HepG2 (cell line): ENCODE data around the gene ADGRG1. TPM values are rescaled to one million over a fixed set of nuclear protein-coding genes. Genes with fewer than 3 reads are reported as not detected.

Experiments used
- ADNP ChIP-seq: sonication (generic); formaldehyde crosslinking; IDR thresholded peaks from 2 replicates; pipeline ENCODE4 v1.4.0; 2020; ENCODE audit warnings: missing genetic modification reagents
- BCL3 ChIP-seq: sonication (generic); formaldehyde crosslinking; IDR thresholded peaks from 2 replicates; pipeline ENCODE4 v1.5.1; 2020; ENCODE audit warnings: mild to moderate bottlenecking, missing genetic modification reagents, moderate library complexity
- CBX2 ChIP-seq, 2 experiments: fragments of 200-600 bp in 1 of 2; sonication (generic); formaldehyde crosslinking in 1 of 2; IDR thresholded peaks; 2 replicates each; pipeline versions ENCODE4 v1.7.0 to v1.8.1; 2018 to 2022; ENCODE audit warnings: low read depth in 2 of 2, low read length in 1 of 2, mild to moderate bottlenecking in 1 of 2, missing genetic modification reagents in 1 of 2
- GATAD1 ChIP-seq: IDR thresholded peaks from 2 replicates; pipeline ENCODE4 v1.6.1; 2016; ENCODE audit warnings: missing genetic modification reagents, missing compliant biosample characterization
- GFI1 ChIP-seq: sonication (generic); formaldehyde crosslinking; IDR thresholded peaks from 2 replicates; pipeline ENCODE4 v1.5.0; 2020; ENCODE audit warnings: missing genetic modification reagents, mild to moderate bottlenecking, borderline replicate concordance
- GTF3A ChIP-seq: sonication (generic); formaldehyde crosslinking; conservative IDR thresholded peaks from 2 replicates; pipeline ENCODE4 v1.4.0; 2020; ENCODE audit warnings: mild to moderate bottlenecking, missing genetic modification reagents
- MATR3 ChIP-seq: sonication (generic); formaldehyde crosslinking; IDR thresholded peaks from 2 replicates; pipeline ENCODE4 v1.4.0; 2020; ENCODE audit warnings: missing genetic modification reagents
- NFKB2 ChIP-seq: sonication (generic); formaldehyde crosslinking; IDR thresholded peaks from 2 replicates; pipeline ENCODE4 v1.4.0; 2020; ENCODE audit warnings: missing genetic modification reagents, borderline replicate concordance
- PHF8 ChIP-seq: sonication (generic); formaldehyde crosslinking; IDR thresholded peaks from 2 replicates; pipeline ENCODE4 v1.5.0; 2020; ENCODE audit warnings: missing genetic modification reagents
- PLRG1 ChIP-seq: fragments of 450-650 bp; conservative IDR thresholded peaks from 2 replicates; pipeline ENCODE4 v1.6.1; 2016
- POLR2AphosphoS5 ChIP-seq: IDR thresholded peaks from 2 replicates; pipeline ENCODE4 v1.6.1; 2012; ENCODE audit warnings: low read depth, low read length
- POLR2G ChIP-seq: fragments of 200-400 bp; formaldehyde crosslinking; IDR thresholded peaks from 2 replicates; pipeline ENCODE4 v1.6.1; 2018; ENCODE audit warnings: mild to moderate bottlenecking, low read depth, low read length, moderate library complexity
- SMAD9 ChIP-seq: sonication (generic); formaldehyde crosslinking; IDR thresholded peaks from 2 replicates; pipeline ENCODE4 v1.5.1; 2020; ENCODE audit warnings: mild to moderate bottlenecking, missing genetic modification reagents
- SPEN ChIP-seq: sonication (generic); formaldehyde crosslinking; IDR thresholded peaks from 2 replicates; pipeline ENCODE4 v1.5.1; 2020; ENCODE audit warnings: low read depth, mild to moderate bottlenecking, missing genetic modification reagents
- TAF15 ChIP-seq: fragments of 200-400 bp; formaldehyde crosslinking; IDR thresholded peaks from one replicate; pipeline ENCODE4 v1.6.1; 2018; ENCODE audit warnings: mild to moderate bottlenecking, low read depth, low read length; ENCODE audit not compliant: poor library complexity, severe bottlenecking
- TBX3 ChIP-seq: fragments of 450-650 bp; IDR thresholded peaks from 2 replicates; pipeline ENCODE4 v1.6.1; 2017; ENCODE audit warnings: antibody characterized with exemption, mild to moderate bottlenecking, inconsistent platforms, borderline replicate concordance
- TOPORS ChIP-seq: sonication (generic); formaldehyde crosslinking; IDR thresholded peaks from 2 replicates; pipeline ENCODE4 v1.8.0; 2023; ENCODE audit warnings: mild to moderate bottlenecking, missing genetic modification reagents
- ZBTB8A ChIP-seq: sonication (generic); formaldehyde crosslinking; IDR thresholded peaks from 2 replicates; pipeline ENCODE4 v1.4.0; 2020; ENCODE audit warnings: mild to moderate bottlenecking, low read depth, missing genetic modification reagents, borderline replicate concordance
- ZFAT ChIP-seq: sonication (generic); formaldehyde crosslinking; conservative IDR thresholded peaks from 2 replicates; pipeline ENCODE4 v1.8.1; 2023; ENCODE audit warnings: missing genetic modification reagents, inconsistent platforms
- ZNF101 ChIP-seq: sonication (generic); formaldehyde crosslinking; IDR thresholded peaks from 2 replicates; pipeline ENCODE4 v1.4.0; 2020; ENCODE audit warnings: mild to moderate bottlenecking, low read depth, missing genetic modification reagents, borderline replicate concordance
- ZNF460 ChIP-seq: sonication (generic); formaldehyde crosslinking; IDR thresholded peaks from 2 replicates; pipeline ENCODE4 v1.5.1; 2020; ENCODE audit warnings: missing genetic modification reagents, mild to moderate bottlenecking, borderline replicate concordance
- ZNF597 ChIP-seq: sonication (generic); formaldehyde crosslinking; IDR thresholded peaks from 2 replicates; pipeline ENCODE4 v1.5.0; 2020; ENCODE audit warnings: missing genetic modification reagents
- ZNF761 ChIP-seq: sonication (generic); formaldehyde crosslinking; conservative IDR thresholded peaks from 2 replicates; pipeline ENCODE4 v1.4.0; 2020; ENCODE audit warnings: mild to moderate bottlenecking, missing genetic modification reagents
- ZNF781 ChIP-seq: sonication (generic); formaldehyde crosslinking; IDR thresholded peaks from 2 replicates; pipeline ENCODE4 v1.5.1; 2020; ENCODE audit warnings: borderline replicate concordance, mild to moderate bottlenecking, missing genetic modification reagents; ENCODE audit errors: not compliant biosample characterization
- polyA plus RNA-seq, 8 experiments: library from polyadenylated mRNA; depleted of rRNA in 3 of 8; stranded (reverse) in 7 of 8; unstranded in 1 of 8; fragments of >200 nt; fragmentation: Illumina TruSeq in 4 of 8; extraction: Trizol in 4 of 8; gene quantifications; 2 replicates each; pipeline versions ENCODE4 v1.2.1 to v1.2.3, GENCODE V29; 2011 to 2016; ENCODE audit warnings: low read depth in 4 of 8, missing spikeins in 1 of 8, mixed read lengths in 1 of 8; ENCODE audit not compliant: insufficient read depth in 1 of 8
- total RNA-seq, 5 experiments: library from RNA; depleted of rRNA; stranded (reverse); fragments of >200 nt; fragmentation: Illumina TruSeq; extraction: Trizol; gene quantifications; 2 replicates each; pipeline ENCODE4 v1.2.3, GENCODE V29; 2016; ENCODE audit warnings: low read depth in 1 of 5
- TF ChIP-seq, protein P1 (sequence below): sonication (generic); formaldehyde crosslinking; IDR thresholded peaks from 2 replicates; pipeline ENCODE4 v1.4.0; 2020; ENCODE audit warnings: missing genetic modification reagents
- TF ChIP-seq, protein P2 (sequence below): sonication (generic); IDR thresholded peaks from 2 replicates; pipeline ENCODE4 v1.6.1; 2016; ENCODE audit warnings: low read depth, borderline replicate concordance

ADGRG1 gene
- total and polyA plus RNA-seq, 2 of the 13 experiments (the other 11 are each of a cell fraction or from before 2014, with no cell fraction given): 2.7 to 5.9 TPM

DNA sequence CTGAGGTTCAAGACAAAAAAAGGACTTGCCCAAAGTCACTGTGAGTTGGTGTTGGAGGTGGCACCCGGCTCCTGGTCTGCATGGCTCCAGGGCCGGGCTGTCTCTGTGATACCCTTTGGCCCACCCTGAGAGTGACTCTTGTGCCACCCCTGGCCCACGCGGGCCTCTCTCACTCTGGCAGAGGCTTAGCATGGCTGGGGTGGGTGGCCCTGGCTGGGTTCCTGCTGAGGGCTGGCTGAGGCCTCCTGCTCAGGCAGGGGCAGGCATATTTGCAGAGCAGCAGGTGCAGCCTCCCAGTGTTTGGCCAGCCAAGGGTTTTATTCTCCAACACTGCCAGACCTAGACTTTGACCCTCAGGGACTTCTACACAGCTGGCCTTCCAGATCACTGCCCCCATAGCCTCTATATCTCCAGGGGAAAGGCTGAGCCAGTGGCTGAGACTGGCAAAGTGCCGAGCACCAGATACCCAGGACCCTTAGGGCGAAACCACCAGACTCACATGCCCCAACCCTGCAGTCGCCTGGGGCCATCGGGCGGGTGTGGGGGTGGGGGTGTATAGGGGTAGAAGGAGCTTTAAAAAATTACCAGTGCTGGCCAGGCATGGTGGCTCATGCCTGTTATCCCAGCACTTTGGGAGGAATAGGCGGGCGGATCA is 21.5 kb upstream of the ADGRG1 start (continued):
- TF ChIP-seq POLR2G (peak; percentile 77), POLR2AphosphoS5 (no peak; the same call in 1 of the 2 replicates), ZFAT (CRISPR knock-in tag) (no peak), GATAD1 (0 out of 2 replicates have a peak, but pooled peaks have one; percentile 37), ZNF460 (CRISPR knock-in tag) (peak; percentile 37; the same call in 1 of the 2 replicates), PLRG1 (no peak), PHF8 (peak; percentile 77), ZNF597 (CRISPR knock-in tag) (no peak), TAF15 (no peak), TBX3 (no peak), SPEN (no peak), ZNF781 (peak; percentile 67), CBX2 (IDR thresholded peaks at IDR 0.05; ENCODE audit: low read depth, low read length) (no peak), CBX2 (CRISPR knock-in tag; IDR thresholded peaks at IDR 0.05; ENCODE audit: low read depth) (peak; percentile 85; the same call in 1 of the 2 replicates), MATR3 (CRISPR knock-in tag) (no peak), ADNP (CRISPR knock-in tag) (0 out of 2 replicates have a peak, but pooled peaks have one; percentile 29), ZNF101 (CRISPR knock-in tag) (no peak), BCL3 (CRISPR knock-in tag) (no peak; the same call in 1 of the 2 replicates), GTF3A (CRISPR knock-in tag) (no peak), ZBTB8A (CRISPR knock-in tag) (no peak), SMAD9 (CRISPR knock-in tag) (no peak), GFI1 (CRISPR knock-in tag) (no peak), TOPORS (CRISPR knock-in tag) (0 out of 2 replicates have a peak, but pooled peaks have one; percentile 51), NFKB2 (no peak; the same call in 1 of the 2 replicates), ZNF761 (no peak)
- TF ChIP-seq, protein P1, sequence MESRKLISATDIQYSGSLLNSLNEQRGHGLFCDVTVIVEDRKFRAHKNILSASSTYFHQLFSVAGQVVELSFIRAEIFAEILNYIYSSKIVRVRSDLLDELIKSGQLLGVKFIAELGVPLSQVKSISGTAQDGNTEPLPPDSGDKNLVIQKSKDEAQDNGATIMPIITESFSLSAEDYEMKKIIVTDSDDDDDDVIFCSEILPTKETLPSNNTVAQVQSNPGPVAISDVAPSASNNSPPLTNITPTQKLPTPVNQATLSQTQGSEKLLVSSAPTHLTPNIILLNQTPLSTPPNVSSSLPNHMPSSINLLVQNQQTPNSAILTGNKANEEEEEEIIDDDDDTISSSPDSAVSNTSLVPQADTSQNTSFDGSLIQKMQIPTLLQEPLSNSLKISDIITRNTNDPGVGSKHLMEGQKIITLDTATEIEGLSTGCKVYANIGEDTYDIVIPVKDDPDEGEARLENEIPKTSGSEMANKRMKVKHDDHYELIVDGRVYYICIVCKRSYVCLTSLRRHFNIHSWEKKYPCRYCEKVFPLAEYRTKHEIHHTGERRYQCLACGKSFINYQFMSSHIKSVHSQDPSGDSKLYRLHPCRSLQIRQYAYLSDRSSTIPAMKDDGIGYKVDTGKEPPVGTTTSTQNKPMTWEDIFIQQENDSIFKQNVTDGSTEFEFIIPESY (CRISPR knock-in tag): no peak
- TF ChIP-seq, protein P2, sequence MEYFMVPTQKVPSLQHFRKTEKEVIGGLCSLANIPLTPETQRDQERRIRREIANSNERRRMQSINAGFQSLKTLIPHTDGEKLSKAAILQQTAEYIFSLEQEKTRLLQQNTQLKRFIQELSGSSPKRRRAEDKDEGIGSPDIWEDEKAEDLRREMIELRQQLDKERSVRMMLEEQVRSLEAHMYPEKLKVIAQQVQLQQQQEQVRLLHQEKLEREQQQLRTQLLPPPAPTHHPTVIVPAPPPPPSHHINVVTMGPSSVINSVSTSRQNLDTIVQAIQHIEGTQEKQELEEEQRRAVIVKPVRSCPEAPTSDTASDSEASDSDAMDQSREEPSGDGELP: peak; percentile 92
